ENCODE results near the gene EDRF1.

- TF ChIP-seq, protein P1, sequence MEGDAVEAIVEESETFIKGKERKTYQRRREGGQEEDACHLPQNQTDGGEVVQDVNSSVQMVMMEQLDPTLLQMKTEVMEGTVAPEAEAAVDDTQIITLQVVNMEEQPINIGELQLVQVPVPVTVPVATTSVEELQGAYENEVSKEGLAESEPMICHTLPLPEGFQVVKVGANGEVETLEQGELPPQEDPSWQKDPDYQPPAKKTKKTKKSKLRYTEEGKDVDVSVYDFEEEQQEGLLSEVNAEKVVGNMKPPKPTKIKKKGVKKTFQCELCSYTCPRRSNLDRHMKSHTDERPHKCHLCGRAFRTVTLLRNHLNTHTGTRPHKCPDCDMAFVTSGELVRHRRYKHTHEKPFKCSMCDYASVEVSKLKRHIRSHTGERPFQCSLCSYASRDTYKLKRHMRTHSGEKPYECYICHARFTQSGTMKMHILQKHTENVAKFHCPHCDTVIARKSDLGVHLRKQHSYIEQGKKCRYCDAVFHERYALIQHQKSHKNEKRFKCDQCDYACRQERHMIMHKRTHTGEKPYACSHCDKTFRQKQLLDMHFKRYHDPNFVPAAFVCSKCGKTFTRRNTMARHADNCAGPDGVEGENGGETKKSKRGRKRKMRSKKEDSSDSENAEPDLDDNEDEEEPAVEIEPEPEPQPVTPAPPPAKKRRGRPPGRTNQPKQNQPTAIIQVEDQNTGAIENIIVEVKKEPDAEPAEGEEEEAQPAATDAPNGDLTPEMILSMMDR (IDR thresholded peaks at IDR 0.05) = no peak
- TF ChIP-seq POLR2A (IDR thresholded peaks at IDR 0.05) = no peak
Observed at GRCh38 chr10:125700355-125700911, 19.1 kb upstream of the EDRF1 start.
